OCI-LY1 (cell line): ENCODE data around the gene ZNF142.

Source experiments
- H2AFZ ChIP-seq: fragments of 200-600 bp; sonication (generic), shearing (Covaris generic); 2 replicates; pipeline ENCODE4 v1.6.0; 2014; ENCODE audit warnings: antibody characterized with exemption, mild to moderate bottlenecking, low read length
- H3F3A ChIP-seq: fragments of 200-600 bp; sonication (generic), shearing (Covaris generic); 2 replicates; pipeline ENCODE4 v1.6.0; 2014; ENCODE audit warnings: mild to moderate bottlenecking, antibody characterized with exemption, low read length, moderate library complexity; ENCODE audit not compliant: insufficient read depth
- H3K27ac ChIP-seq: fragments of 200-600 bp; sonication (generic); 2 replicates; pipeline ENCODE4 v1.5.1; 2014; ENCODE audit warnings: low read length, mixed run types, mild to moderate bottlenecking, low read depth; ENCODE audit not compliant: poor library complexity, severe bottlenecking
- H3K27me3 ChIP-seq: fragments of 200-600 bp; sonication (generic); 2 replicates; pipeline ENCODE4 v1.6.0; 2014; ENCODE audit warnings: antibody characterized with exemption, mild to moderate bottlenecking, low read length, moderate library complexity; ENCODE audit not compliant: insufficient read depth
- H3K36me3 ChIP-seq: fragments of 200-600 bp; sonication (generic); 2 replicates; pipeline ENCODE4 v1.6.1; 2014; ENCODE audit warnings: mild to moderate bottlenecking, antibody characterized with exemption, low read length, moderate library complexity, mixed read lengths; ENCODE audit not compliant: insufficient read depth
- H3K4me1 ChIP-seq: fragments of 200-600 bp; sonication (generic); 2 replicates; pipeline ENCODE4 v1.5.1; 2014; ENCODE audit warnings: mild to moderate bottlenecking, low read length, moderate library complexity; ENCODE audit not compliant: insufficient read depth, severe bottlenecking
- H3K4me2 ChIP-seq: fragments of 200-600 bp; sonication (generic), shearing (Covaris generic); 2 replicates; pipeline ENCODE4 v1.6.1; 2014; ENCODE audit warnings: low read length
- H3K4me3 ChIP-seq: fragments of 200-600 bp; sonication (generic); 2 replicates; pipeline ENCODE4 v1.5.1; 2014; ENCODE audit warnings: low read length, low read depth, mild to moderate bottlenecking, mixed read lengths; ENCODE audit not compliant: poor library complexity, severe bottlenecking
- H3K79me2 ChIP-seq: fragments of 200-600 bp; shearing (Covaris generic); 2 replicates; pipeline ENCODE4 v1.6.1; 2016; ENCODE audit warnings: mixed run types, low read length, mixed read lengths; ENCODE audit not compliant: insufficient read depth
- H3K9ac ChIP-seq: fragments of 200-600 bp; sonication (generic), shearing (Covaris generic); 2 replicates; pipeline ENCODE4 v1.6.1; 2014; ENCODE audit warnings: mild to moderate bottlenecking, low read length, mixed read lengths
- H3K9me2 ChIP-seq: fragments of 200-600 bp; sonication (generic), shearing (Covaris generic); 2 replicates; pipeline ENCODE4 v1.6.1; 2014; ENCODE audit warnings: low read depth, mild to moderate bottlenecking, low read length, mixed read lengths
- H3K9me3 ChIP-seq: fragments of 200-600 bp; shearing (Covaris generic); 2 replicates; pipeline ENCODE4 v1.6.1; 2014; ENCODE audit warnings: low read length, mixed read lengths
- H4K20me1 ChIP-seq: fragments of 200-600 bp; sonication (generic), shearing (Covaris generic); 2 replicates; pipeline ENCODE4 v1.6.0; 2016; ENCODE audit warnings: mild to moderate bottlenecking, low read length; ENCODE audit not compliant: insufficient read depth
- EZH2 ChIP-seq: fragments of 200-600 bp; sonication (generic), shearing (Covaris generic); IDR thresholded peaks from 2 replicates; pipeline ENCODE4 v1.8.0; 2017; ENCODE audit warnings: borderline replicate concordance, mixed run types, mild to moderate bottlenecking, antibody characterized with exemption, low read length, moderate library complexity, mixed read lengths
- TF ChIP-seq, protein P1 (sequence below): fragments of 200-600 bp; sonication (generic), shearing (Covaris generic); IDR thresholded peaks from 2 replicates; pipeline ENCODE4 v1.5.1; 2017; ENCODE audit warnings: mild to moderate bottlenecking, antibody characterized with exemption, low read length, moderate library complexity, mixed read lengths

The ZNF142 gene

DNA sequence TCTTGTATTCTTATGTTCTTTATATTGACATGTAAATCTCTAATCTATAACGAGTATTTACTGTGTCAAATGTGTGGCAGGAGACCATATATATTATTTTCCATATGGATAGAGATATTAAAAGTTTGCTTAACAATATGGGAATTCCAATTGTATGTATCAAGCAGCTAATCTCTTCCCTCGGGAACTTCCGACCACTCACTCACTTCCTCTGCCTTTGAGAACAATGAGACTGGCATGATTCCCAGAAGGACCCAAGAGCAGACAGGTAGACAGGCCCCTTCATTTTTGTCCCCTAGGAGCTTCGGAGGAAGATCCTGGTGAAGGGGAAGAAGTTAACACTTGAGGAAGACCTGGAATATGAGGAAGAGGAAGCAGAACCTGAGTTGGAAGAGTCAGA is 27.6 kb downstream of the ZNF142 start:
- no peaks in the 10 kb centered on the region for H3K4me1 ChIP-seq
- no peak for TF ChIP-seq EZH2
- TF ChIP-seq, protein P1, sequence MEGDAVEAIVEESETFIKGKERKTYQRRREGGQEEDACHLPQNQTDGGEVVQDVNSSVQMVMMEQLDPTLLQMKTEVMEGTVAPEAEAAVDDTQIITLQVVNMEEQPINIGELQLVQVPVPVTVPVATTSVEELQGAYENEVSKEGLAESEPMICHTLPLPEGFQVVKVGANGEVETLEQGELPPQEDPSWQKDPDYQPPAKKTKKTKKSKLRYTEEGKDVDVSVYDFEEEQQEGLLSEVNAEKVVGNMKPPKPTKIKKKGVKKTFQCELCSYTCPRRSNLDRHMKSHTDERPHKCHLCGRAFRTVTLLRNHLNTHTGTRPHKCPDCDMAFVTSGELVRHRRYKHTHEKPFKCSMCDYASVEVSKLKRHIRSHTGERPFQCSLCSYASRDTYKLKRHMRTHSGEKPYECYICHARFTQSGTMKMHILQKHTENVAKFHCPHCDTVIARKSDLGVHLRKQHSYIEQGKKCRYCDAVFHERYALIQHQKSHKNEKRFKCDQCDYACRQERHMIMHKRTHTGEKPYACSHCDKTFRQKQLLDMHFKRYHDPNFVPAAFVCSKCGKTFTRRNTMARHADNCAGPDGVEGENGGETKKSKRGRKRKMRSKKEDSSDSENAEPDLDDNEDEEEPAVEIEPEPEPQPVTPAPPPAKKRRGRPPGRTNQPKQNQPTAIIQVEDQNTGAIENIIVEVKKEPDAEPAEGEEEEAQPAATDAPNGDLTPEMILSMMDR: no peak
- no peak overlapping the region for H3K9ac ChIP-seq
- H3K36me3 ChIP-seq: peaks cover 32% of the 10 kb centered on the region
- H3K9me3 ChIP-seq: no peaks in the 10 kb centered on the region
- H3K27ac ChIP-seq: no peak overlapping the region
- H3K27me3 ChIP-seq: no peaks in the 10 kb centered on the region
- no peak overlapping the region for H3K4me3 ChIP-seq
- H3K4me2 ChIP-seq: no peak overlapping the region
- no peaks in the 10 kb centered on the region for H3K79me2 ChIP-seq
- H2AFZ ChIP-seq: no peak overlapping the region
- no peaks in the 10 kb centered on the region for H3K9me2 ChIP-seq
- H3F3A ChIP-seq: no peaks in the 10 kb centered on the region
- no peaks in the 10 kb centered on the region for H4K20me1 ChIP-seq

DNA sequence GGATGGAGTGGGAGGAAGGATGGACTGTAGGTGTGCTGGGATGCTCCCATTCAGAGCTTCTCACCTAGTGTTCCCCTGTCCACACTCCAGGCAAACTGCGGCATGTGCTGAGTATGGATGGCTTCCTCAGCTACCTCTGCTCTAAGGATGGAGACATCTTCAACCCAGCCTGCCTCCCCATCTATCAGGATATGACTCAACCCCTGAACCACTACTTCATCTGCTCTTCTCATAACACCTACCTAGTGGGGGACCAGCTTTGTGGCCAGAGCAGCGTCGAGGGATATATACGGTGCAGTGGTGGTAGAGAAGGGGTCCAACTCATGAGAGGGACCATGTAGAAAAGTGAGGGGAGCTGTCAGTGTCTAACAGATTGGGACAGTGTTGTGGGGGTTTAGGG is 31.5 kb downstream of the ZNF142 start:
- no peak overlapping the region for H3K4me3 ChIP-seq
- no peaks in the 10 kb centered on the region for H3K9me3 ChIP-seq
- no peak overlapping the region for H3K9ac ChIP-seq
- no peaks in the 10 kb centered on the region for H3K27me3 ChIP-seq
- H3K79me2 ChIP-seq: no peaks in the 10 kb centered on the region
- no peaks in the 10 kb centered on the region for H3F3A ChIP-seq
- H3K4me1 ChIP-seq: no peaks in the 10 kb centered on the region
- no peak for TF ChIP-seq EZH2
- TF ChIP-seq, protein P1: no peak
- H3K9me2 ChIP-seq: no peaks in the 10 kb centered on the region
- H3K4me2 ChIP-seq: no peak overlapping the region
- H3K27ac ChIP-seq: no peak overlapping the region
- H3K36me3 ChIP-seq: no peaks in the 10 kb centered on the region
- H2AFZ ChIP-seq: no peak overlapping the region
- no peaks in the 10 kb centered on the region for H4K20me1 ChIP-seq

DNA sequence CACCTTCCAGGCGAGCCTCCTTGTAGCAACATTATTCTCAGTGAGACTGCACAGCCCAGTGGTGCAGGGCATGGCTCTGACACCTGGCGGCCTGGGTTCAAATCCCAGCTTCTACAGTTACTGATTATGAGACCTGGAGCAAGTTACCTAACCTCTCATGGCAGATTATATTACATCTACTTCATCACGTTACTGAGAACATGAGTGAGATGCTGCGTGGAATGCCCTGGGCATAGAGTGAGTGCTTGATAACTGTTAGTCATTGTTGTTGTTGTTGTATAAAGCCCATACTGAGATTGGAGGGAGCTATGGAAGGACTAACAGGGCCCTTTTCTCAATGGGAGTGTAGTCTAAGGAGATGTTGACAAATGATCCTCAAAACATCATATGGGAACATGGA is 33.1 kb downstream of the ZNF142 start:
- Histone ChIP-seq H3K9me3 (no peaks in the 10 kb centered on the region), H3K79me2 (no peaks in the 10 kb centered on the region), H3K4me1 (no peaks in the 10 kb centered on the region), H3K27me3 (no peaks in the 10 kb centered on the region), H3K27ac (no peak overlapping the region), H3K9ac (no peak overlapping the region), H3K36me3 (no peaks in the 10 kb centered on the region), H3K4me2 (no peak overlapping the region), H4K20me1 (no peaks in the 10 kb centered on the region), H3K9me2 (no peaks in the 10 kb centered on the region), H2AFZ (no peak overlapping the region), H3F3A (no peaks in the 10 kb centered on the region), H3K4me3 (no peak overlapping the region)
- TF ChIP-seq EZH2: no peak
- TF ChIP-seq, protein P1: no peak
